OCI-LY3 (cell line): Measurements from ENCODE around the gene GPATCH3.

Experiments used
- H2AFZ ChIP-seq: fragments of 200-600, 300-600 bp; shearing (Covaris generic); 2 replicates; pipeline ENCODE4 v1.6.0; 2014; ENCODE audit warnings: antibody characterized with exemption, low read depth, low read length
- H3K27ac ChIP-seq: fragments of 200-600, 300-600 bp; sonication (generic); 2 replicates; pipeline ENCODE4 v1.5.1; 2014; ENCODE audit warnings: mild to moderate bottlenecking, low read length, moderate library complexity, mixed read lengths
- H3K27me3 ChIP-seq: fragments of 200-600, 300-600 bp; sonication (generic); 2 replicates; pipeline ENCODE4 v1.6.1; 2014; ENCODE audit warnings: low read depth, low read length, mixed read lengths
- H3K36me3 ChIP-seq: fragments of 200-600, 300-600 bp; sonication (generic); replicated peaks from 2 replicates; pipeline ENCODE3; 2014; ENCODE audit warnings: low read depth, low read length, mixed read lengths
- H3K4me1 ChIP-seq: fragments of 300-600, 200-600 bp; sonication (generic); 2 replicates; pipeline ENCODE4 v1.6.1; 2014; ENCODE audit warnings: low read length, mixed read lengths
- H3K4me2 ChIP-seq: fragments of 200-600, 300-600 bp; sonication (generic); 2 replicates; pipeline ENCODE4 v1.6.1; 2014; ENCODE audit warnings: low read length, mixed read lengths
- H3K4me3 ChIP-seq: fragments of 300-600, 200-600 bp; sonication (generic); 2 replicates; pipeline ENCODE4 v1.5.1; 2014; ENCODE audit warnings: antibody characterized with exemption, mild to moderate bottlenecking, low read length, moderate library complexity
- H3K79me2 ChIP-seq: fragments of 300-600, 200-600 bp; shearing (Covaris generic); 2 replicates; pipeline ENCODE4 v1.6.1; 2014; ENCODE audit warnings: mild to moderate bottlenecking, low read length, mixed read lengths
- H3K9ac ChIP-seq: fragments of 300-600, 200-600 bp; shearing (Covaris generic); 2 replicates; pipeline ENCODE4 v1.6.0; 2014; ENCODE audit warnings: mild to moderate bottlenecking, low read length, moderate library complexity
- H3K9me3 ChIP-seq: fragments of 200-600, 300-600 bp; shearing (Covaris generic); 2 replicates; pipeline ENCODE4 v1.6.1; 2014; ENCODE audit warnings: low read length, mixed read lengths; ENCODE audit not compliant: insufficient read depth
- H4K20me1 ChIP-seq: fragments of 200-600, 300-600 bp; sonication (generic); 2 replicates; pipeline ENCODE4 v1.6.1; 2016; ENCODE audit warnings: low read length, mixed read lengths; ENCODE audit not compliant: insufficient read depth
- CTCF ChIP-seq: fragments of 200-600, 300-600 bp; sonication (generic); IDR thresholded peaks from 2 replicates; pipeline ENCODE4 v1.5.1; 2014; ENCODE audit warnings: antibody characterized with exemption, low read length, low read depth
- EZH2phosphoT487 ChIP-seq: fragments of 200-600 bp; shearing (Covaris generic); IDR thresholded peaks from 2 replicates; pipeline ENCODE4 v1.6.1; 2018; ENCODE audit warnings: antibody characterized with exemption, mixed run types, low read depth

Gene GPATCH3

GRCh38 chr1:26864610-26865480, 35.4 kb downstream of the GPATCH3 start:
- TF ChIP-seq CTCF (no peak), EZH2phosphoT487 (no peak)
- Histone ChIP-seq H3K4me2 (peak overlapping the region; percentile 98), H3K9me3 (no peaks in the 10 kb centered on the region), H3K27ac (peak overlapping the region; percentile 98), H3K36me3 (no peaks in the 10 kb centered on the region), H2AFZ (no peak overlapping the region), H3K4me1 (peaks cover 10% of the 10 kb centered on the region; the same call in 1 of the 2 replicates), H3K79me2 (no peaks in the 10 kb centered on the region), H3K9ac (peak overlapping the region; percentile 100), H3K4me3 (peak overlapping the region; percentile 95), H4K20me1 (no peaks in the 10 kb centered on the region), H3K27me3 (no peaks in the 10 kb centered on the region)

GRCh38 chr1:26863685-26864077, 36.6 kb downstream of the GPATCH3 start:
- Histone ChIP-seq H3K9ac (peak overlapping the region; percentile 94), H3K4me3 (peak overlapping the region; percentile 95), H3K4me2 (peak overlapping the region; percentile 87), H3K27ac (no peak overlapping the region), H4K20me1 (no peaks in the 10 kb centered on the region), H2AFZ (no peak overlapping the region), H3K9me3 (no peaks in the 10 kb centered on the region), H3K36me3 (no peaks in the 10 kb centered on the region), H3K79me2 (no peaks in the 10 kb centered on the region), H3K27me3 (no peaks in the 10 kb centered on the region), H3K4me1 (peaks cover 10% of the 10 kb centered on the region; the same call in 1 of the 2 replicates)
- no peak for TF ChIP-seq CTCF
- no peak for TF ChIP-seq EZH2phosphoT487

- Histone ChIP-seq H3K27ac (peak within 1 kb of the TSS; percentile 84; the same call in 1 of the 2 replicates), H3K9me3 (no peaks in the 10 kb centered on the region), H3K79me2 (no peaks in the 10 kb centered on the region), H3K36me3 (no peaks in the 10 kb centered on the region), H3K4me1 (peaks cover 10% of the 10 kb centered on the region; the same call in 1 of the 2 replicates), H3K9ac (peak within 1 kb of the TSS; percentile 94), H3K4me3 (peak within 1 kb of the TSS; percentile 95), H4K20me1 (no peaks in the 10 kb centered on the region), H2AFZ (no peak within 1 kb of the TSS), H3K4me2 (peak within 1 kb of the TSS; percentile 87), H3K27me3 (no peaks in the 10 kb centered on the region)
- TF ChIP-seq EZH2phosphoT487 (no peak), CTCF (peak; percentile 40)
Measured at GRCh38 chr1:26862781-26863684, 37.2 kb downstream of the GPATCH3 start, which contains the start of gene SFN. Gene SFN, plus strand, starts transcription at chr1:26863149. Its CDS starts 64 bp downstream, at chr1:26863213.
